Pons (tissue), 1 donor: ENCODE data around the gene PEX7.
"Not testable (repeated sequence)": the region's sequence is repeated elsewhere in the genome, so short reads cannot be mapped to it uniquely, and the experiment has no call there.

Experiments used
- DNase-seq: peaks from one replicate; pipeline ENCODE4 v3.0.0-alpha.2; 2016; ENCODE audit warnings: low spot score

The PEX7 gene

GRCh38 chr6:136952714-136953260 is 130.4 kb downstream of the PEX7 start:
- DNase-seq, result no peak

GRCh38 chr6:136955123-136955522 is 132.7 kb downstream of the PEX7 start:
- DNase-seq, result no peak

- DNase-seq, result no peak
Measured at GRCh38 chr6:136956590-136957544, 134.5 kb downstream of the PEX7 start.

- no peak for DNase-seq
Measured at GRCh38 chr6:136958168-136958567, 135.8 kb downstream of the PEX7 start.

- no peak for DNase-seq
Measured at GRCh38 chr6:136959471-136959891, 137.1 kb downstream of the PEX7 start.

- DNase-seq, result not testable (repeated sequence)
Measured at GRCh38 chr6:136959935-136960334, 137.5 kb downstream of the PEX7 start.

- no peak for DNase-seq
Measured at GRCh38 chr6:136960781-136961180, 138.4 kb downstream of the PEX7 start.

- DNase-seq, result no peak
Measured at GRCh38 chr6:136961848-136962247, 139.5 kb downstream of the PEX7 start.

GRCh38 chr6:136962661-136963060 is 140.3 kb downstream of the PEX7 start:
- peak; percentile 66 for DNase-seq

GRCh38 chr6:136963259-136963658 is 140.9 kb downstream of the PEX7 start:
- no peak for DNase-seq
